ENCODE results near the gene MAD1L1. TPM values are rescaled to one million over a fixed set of nuclear protein-coding genes. Genes with fewer than 3 reads are reported as not detected.

Gene MAD1L1
- total RNA-seq, 1 experiment from 2014 or later, result 38.5 TPM

- BruUV-seq (replicated peaks), result no TSS peak
- ATAC-seq (no peak), DNase-seq (ENCODE audit: low read depth, low spot score) (no peak)
- intact Hi-C loops (cut with micrococcal nuclease), result no loop called here
- ChIA-PET RAD21 (ENCODE audit: low non-redundant PET in 1 of 2, low total read pairs in 2 of 2, uncharacterized antibody in 2 of 2, unreplicated experiment in 2 of 2) (no interaction called here), POLR2A (no interaction called here), CTCF (no interaction called here)
- Histone ChIP-seq H3K4me3 (replicated peaks in 1 of 2; ENCODE audit: low read depth in 1 of 2, low read length in 2 of 2) (no peak overlapping the region), H3K4me2 (ENCODE audit: low read length) (no peak overlapping the region), H3K27ac (ENCODE audit: low read depth, low read length) (no peak overlapping the region), H3K79me2 (ENCODE audit: insufficient read depth, low read length) (no peaks in the 10 kb centered on the region; the same call in 1 of the 2 replicates), H3K27me3 (ENCODE audit: insufficient read depth, low read length) (no peaks in the 10 kb centered on the region), H3K36me3 (ENCODE audit: control insufficient read depth in 1 of 2, insufficient read depth in 2 of 2, low read length in 2 of 2) (no peaks in the 10 kb centered on the region), H3K9ac (ENCODE audit: low read length) (no peak overlapping the region), H2AFZ (ENCODE audit: low read depth, low read length, poor library complexity, severe bottlenecking) (no peak overlapping the region), H3K4me1 (ENCODE audit: control insufficient read depth in 1 of 2, insufficient read depth in 2 of 2, low read length in 2 of 2) (no peaks in the 10 kb centered on the region; a peak in 1 of 4 replicates), H3K9me2 (ENCODE audit: insufficient read depth) (no peaks in the 10 kb centered on the region), H3K9me3 (ENCODE audit: control insufficient read depth in 1 of 2, insufficient read depth in 1 of 2, low read depth in 1 of 2, low read length in 2 of 2) (no peaks in the 10 kb centered on the region), H4K20me1 (ENCODE audit: insufficient read depth) (no peaks in the 10 kb centered on the region)
- no peak for TF ChIP-seq EZH2 (IDR thresholded peaks at IDR 0.05)
- no peak for TF ChIP-seq CEBPB (IDR thresholded peaks at IDR 0.05; ENCODE audit: low read depth)
- TF ChIP-seq CBX3 (IDR thresholded peaks at IDR 0.05; ENCODE audit: low read depth), result no peak
- no peak for TF ChIP-seq ZFX (IDR thresholded peaks at IDR 0.05)
- TF ChIP-seq REST (IDR thresholded peaks at IDR 0.05; ENCODE audit: low read depth), result no peak
- no peak for TF ChIP-seq ZBTB33 (IDR thresholded peaks at IDR 0.05; ENCODE audit: extremely low read depth, insufficient replicate concordance, low read length)
- no peak for TF ChIP-seq ELF1 (IDR thresholded peaks at IDR 0.05; ENCODE audit: borderline replicate concordance, low read depth)
- TF ChIP-seq POLR2A (IDR thresholded peaks at IDR 0.05; ENCODE audit: borderline replicate concordance, extremely low read depth, insufficient read depth, insufficient read length), result no peak
- TF ChIP-seq SP1 (IDR thresholded peaks at IDR 0.05; ENCODE audit: low read depth), result no peak
- TF ChIP-seq RAD21 (IDR thresholded peaks at IDR 0.05; ENCODE audit: low read depth), result no peak
- TF ChIP-seq MAX (IDR thresholded peaks at IDR 0.05), result no peak
- TF ChIP-seq POLR2AphosphoS5 (IDR thresholded peaks at IDR 0.05; ENCODE audit: low read depth, low read length), result no peak
- TF ChIP-seq SRF (IDR thresholded peaks at IDR 0.05; ENCODE audit: low read depth), result no peak
- no peak for TF ChIP-seq TCF7L2 (IDR thresholded peaks at IDR 0.05; ENCODE audit: borderline replicate concordance, extremely low read depth, insufficient read depth, insufficient read length)
- no peak for TF ChIP-seq CTCF (IDR thresholded peaks at IDR 0.05 in 2 of 3, conservative IDR thresholded peaks at IDR 0.05 in 1 of 3; ENCODE audit: borderline replicate concordance in 1 of 3, insufficient read depth in 1 of 3, low read depth in 2 of 3, low read length in 2 of 3)
- no peak for TF ChIP-seq JUND (IDR thresholded peaks at IDR 0.05)
- TF ChIP-seq SIN3A (IDR thresholded peaks at IDR 0.05; ENCODE audit: low read depth), result no peak
Measured at GRCh38 chr7:2048531-2048930, 184.2 kb downstream of the MAD1L1 start.
